HepG2 (cell line): ENCODE results near the gene SIRT7. TPM values are rescaled to one million over a fixed set of nuclear protein-coding genes. Genes with fewer than 3 reads are reported as not detected.

Source experiments
- BHLHE40 ChIP-seq: IDR thresholded peaks from 2 replicates; pipeline ENCODE4 v1.6.1; 2011; ENCODE audit warnings: low read length, improper control_type of control experiment
- GABPB1 ChIP-seq: IDR thresholded peaks from 2 replicates; pipeline ENCODE4 v1.6.1; 2016; ENCODE audit warnings: mild to moderate bottlenecking, missing genetic modification reagents, moderate library complexity, missing compliant biosample characterization
- HMGA1 ChIP-seq: sonication (generic); formaldehyde crosslinking; conservative IDR thresholded peaks from 2 replicates; pipeline ENCODE4 v1.4.0; 2020; ENCODE audit warnings: missing genetic modification reagents
- KDM5A ChIP-seq: fragments of 200-600 bp; sonication (generic); IDR thresholded peaks from 2 replicates; pipeline ENCODE4 v1.7.0; 2018; ENCODE audit warnings: antibody characterized with exemption, mild to moderate bottlenecking, low read length, borderline replicate concordance
- MIER3 ChIP-seq: IDR thresholded peaks from 2 replicates; pipeline ENCODE4 v1.6.1; 2016; ENCODE audit warnings: missing compliant biosample characterization, borderline replicate concordance
- RXRA ChIP-seq: sonication (generic); formaldehyde crosslinking; IDR thresholded peaks from 2 replicates; pipeline ENCODE4 v1.5.1; 2020; ENCODE audit warnings: missing genetic modification reagents
- SNAI1 ChIP-seq: sonication (generic); formaldehyde crosslinking; IDR thresholded peaks from 2 replicates; pipeline ENCODE4 v1.5.0; 2020; ENCODE audit warnings: mild to moderate bottlenecking, missing genetic modification reagents, borderline replicate concordance
- SSRP1 ChIP-seq: IDR thresholded peaks from 2 replicates; pipeline ENCODE4 v1.6.1; 2016; ENCODE audit warnings: control low read depth
- ZFP37 ChIP-seq: sonication (generic); formaldehyde crosslinking; IDR thresholded peaks from 2 replicates; pipeline ENCODE4 v1.4.0; 2020; ENCODE audit warnings: missing genetic modification reagents, borderline replicate concordance
- ZNF235 ChIP-seq: sonication (generic); formaldehyde crosslinking; IDR thresholded peaks from 2 replicates; pipeline ENCODE4 v1.8.1; 2023; ENCODE audit warnings: mild to moderate bottlenecking, missing genetic modification reagents, borderline replicate concordance
- ZNF333 ChIP-seq: sonication (generic); formaldehyde crosslinking; IDR thresholded peaks from 2 replicates; pipeline ENCODE4 v1.4.0; 2020; ENCODE audit warnings: mild to moderate bottlenecking, missing genetic modification reagents, borderline replicate concordance
- ZSCAN31 ChIP-seq: sonication (generic); formaldehyde crosslinking; IDR thresholded peaks from 2 replicates; pipeline ENCODE4 v1.5.0; 2020; ENCODE audit warnings: low read depth, mild to moderate bottlenecking, missing genetic modification reagents
- polyA plus RNA-seq, 8 experiments: library from polyadenylated mRNA; depleted of rRNA in 3 of 8; stranded (reverse) in 7 of 8; unstranded in 1 of 8; fragments of >200 nt; fragmentation: Illumina TruSeq in 4 of 8; extraction: Trizol in 4 of 8; gene quantifications; 2 replicates each; pipeline versions ENCODE4 v1.2.1 to v1.2.3, GENCODE V29; 2011 to 2016; ENCODE audit warnings: low read depth in 4 of 8, missing spikeins in 1 of 8, mixed read lengths in 1 of 8; ENCODE audit not compliant: insufficient read depth in 1 of 8
- total RNA-seq, 5 experiments: library from RNA; depleted of rRNA; stranded (reverse); fragments of >200 nt; fragmentation: Illumina TruSeq; extraction: Trizol; gene quantifications; 2 replicates each; pipeline ENCODE4 v1.2.3, GENCODE V29; 2016; ENCODE audit warnings: low read depth in 1 of 5
- TF ChIP-seq, protein P1 (sequence below): sonication (generic); formaldehyde crosslinking; IDR thresholded peaks from 2 replicates; pipeline ENCODE4 v1.4.0; 2020; ENCODE audit warnings: mild to moderate bottlenecking, missing genetic modification reagents
- TF ChIP-seq, protein P2 (sequence below): sonication (generic); formaldehyde crosslinking; IDR thresholded peaks from 2 replicates; pipeline ENCODE4 v1.8.0; 2022; ENCODE audit warnings: low read depth, missing genetic modification reagents
- TF ChIP-seq, protein P3 (sequence below): sonication (generic); formaldehyde crosslinking; IDR thresholded peaks from 2 replicates; pipeline ENCODE4 v1.5.1; 2020; ENCODE audit warnings: missing genetic modification reagents, mild to moderate bottlenecking, borderline replicate concordance
- TF ChIP-seq, protein P4 (sequence below): sonication (generic); formaldehyde crosslinking; IDR thresholded peaks from 2 replicates; pipeline ENCODE4 v1.4.0; 2020; ENCODE audit warnings: missing genetic modification reagents

Gene SIRT7
- total and polyA plus RNA-seq, 2 of the 13 experiments (the other 11 are each of a cell fraction or from before 2014, with no cell fraction given): 8.3 to 24.8 TPM

DNA sequence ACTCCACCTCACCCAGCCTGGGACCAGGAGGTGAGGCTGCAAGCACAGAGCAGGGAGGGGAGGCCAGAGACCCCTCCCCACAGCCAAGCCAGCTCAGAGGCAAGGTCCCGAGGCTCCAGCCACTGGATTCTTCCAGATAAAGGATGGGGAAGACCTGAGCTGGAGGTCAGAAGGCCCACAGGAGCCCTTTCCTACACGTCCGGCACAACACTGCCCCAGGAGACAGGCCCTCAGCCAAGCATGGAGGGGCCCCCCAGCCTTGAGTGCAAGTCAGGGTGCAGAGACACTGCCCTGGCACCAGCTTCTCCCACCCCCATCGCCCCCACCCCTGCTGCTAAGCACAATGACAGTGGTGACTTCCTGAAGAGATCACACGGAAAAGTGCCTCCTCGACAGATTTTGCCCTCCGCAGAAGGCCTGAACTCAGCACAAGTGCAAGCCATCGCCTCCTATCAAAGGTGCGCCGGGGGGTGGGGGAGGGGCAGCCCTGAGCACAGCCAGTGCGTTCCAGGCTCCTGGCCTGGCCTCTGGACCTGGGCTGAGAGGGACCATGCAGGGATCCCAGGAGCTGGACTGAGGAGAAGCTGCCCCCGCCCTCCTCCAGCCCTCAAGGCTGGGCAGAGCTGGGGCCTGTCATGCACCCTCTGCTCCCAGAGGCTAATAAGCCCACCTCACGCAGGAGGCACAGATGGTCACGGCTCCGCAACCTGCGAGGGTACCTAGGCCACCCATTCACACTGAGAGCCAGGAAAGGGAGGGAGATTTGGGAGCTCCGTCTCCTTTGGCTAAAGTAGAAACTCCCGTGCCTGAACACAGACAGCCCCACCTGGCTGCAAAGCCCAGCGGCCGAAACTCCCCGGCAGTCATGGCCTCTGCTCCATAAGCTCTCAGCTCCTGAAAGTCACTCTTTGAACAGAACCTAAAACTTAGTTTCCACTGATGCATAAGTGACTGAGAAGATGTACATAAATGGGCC is 6.9 kb upstream of the SIRT7 start (continued):
- no peak for TF ChIP-seq MIER3 (CRISPR knock-in tag)
- TF ChIP-seq, protein P1, sequence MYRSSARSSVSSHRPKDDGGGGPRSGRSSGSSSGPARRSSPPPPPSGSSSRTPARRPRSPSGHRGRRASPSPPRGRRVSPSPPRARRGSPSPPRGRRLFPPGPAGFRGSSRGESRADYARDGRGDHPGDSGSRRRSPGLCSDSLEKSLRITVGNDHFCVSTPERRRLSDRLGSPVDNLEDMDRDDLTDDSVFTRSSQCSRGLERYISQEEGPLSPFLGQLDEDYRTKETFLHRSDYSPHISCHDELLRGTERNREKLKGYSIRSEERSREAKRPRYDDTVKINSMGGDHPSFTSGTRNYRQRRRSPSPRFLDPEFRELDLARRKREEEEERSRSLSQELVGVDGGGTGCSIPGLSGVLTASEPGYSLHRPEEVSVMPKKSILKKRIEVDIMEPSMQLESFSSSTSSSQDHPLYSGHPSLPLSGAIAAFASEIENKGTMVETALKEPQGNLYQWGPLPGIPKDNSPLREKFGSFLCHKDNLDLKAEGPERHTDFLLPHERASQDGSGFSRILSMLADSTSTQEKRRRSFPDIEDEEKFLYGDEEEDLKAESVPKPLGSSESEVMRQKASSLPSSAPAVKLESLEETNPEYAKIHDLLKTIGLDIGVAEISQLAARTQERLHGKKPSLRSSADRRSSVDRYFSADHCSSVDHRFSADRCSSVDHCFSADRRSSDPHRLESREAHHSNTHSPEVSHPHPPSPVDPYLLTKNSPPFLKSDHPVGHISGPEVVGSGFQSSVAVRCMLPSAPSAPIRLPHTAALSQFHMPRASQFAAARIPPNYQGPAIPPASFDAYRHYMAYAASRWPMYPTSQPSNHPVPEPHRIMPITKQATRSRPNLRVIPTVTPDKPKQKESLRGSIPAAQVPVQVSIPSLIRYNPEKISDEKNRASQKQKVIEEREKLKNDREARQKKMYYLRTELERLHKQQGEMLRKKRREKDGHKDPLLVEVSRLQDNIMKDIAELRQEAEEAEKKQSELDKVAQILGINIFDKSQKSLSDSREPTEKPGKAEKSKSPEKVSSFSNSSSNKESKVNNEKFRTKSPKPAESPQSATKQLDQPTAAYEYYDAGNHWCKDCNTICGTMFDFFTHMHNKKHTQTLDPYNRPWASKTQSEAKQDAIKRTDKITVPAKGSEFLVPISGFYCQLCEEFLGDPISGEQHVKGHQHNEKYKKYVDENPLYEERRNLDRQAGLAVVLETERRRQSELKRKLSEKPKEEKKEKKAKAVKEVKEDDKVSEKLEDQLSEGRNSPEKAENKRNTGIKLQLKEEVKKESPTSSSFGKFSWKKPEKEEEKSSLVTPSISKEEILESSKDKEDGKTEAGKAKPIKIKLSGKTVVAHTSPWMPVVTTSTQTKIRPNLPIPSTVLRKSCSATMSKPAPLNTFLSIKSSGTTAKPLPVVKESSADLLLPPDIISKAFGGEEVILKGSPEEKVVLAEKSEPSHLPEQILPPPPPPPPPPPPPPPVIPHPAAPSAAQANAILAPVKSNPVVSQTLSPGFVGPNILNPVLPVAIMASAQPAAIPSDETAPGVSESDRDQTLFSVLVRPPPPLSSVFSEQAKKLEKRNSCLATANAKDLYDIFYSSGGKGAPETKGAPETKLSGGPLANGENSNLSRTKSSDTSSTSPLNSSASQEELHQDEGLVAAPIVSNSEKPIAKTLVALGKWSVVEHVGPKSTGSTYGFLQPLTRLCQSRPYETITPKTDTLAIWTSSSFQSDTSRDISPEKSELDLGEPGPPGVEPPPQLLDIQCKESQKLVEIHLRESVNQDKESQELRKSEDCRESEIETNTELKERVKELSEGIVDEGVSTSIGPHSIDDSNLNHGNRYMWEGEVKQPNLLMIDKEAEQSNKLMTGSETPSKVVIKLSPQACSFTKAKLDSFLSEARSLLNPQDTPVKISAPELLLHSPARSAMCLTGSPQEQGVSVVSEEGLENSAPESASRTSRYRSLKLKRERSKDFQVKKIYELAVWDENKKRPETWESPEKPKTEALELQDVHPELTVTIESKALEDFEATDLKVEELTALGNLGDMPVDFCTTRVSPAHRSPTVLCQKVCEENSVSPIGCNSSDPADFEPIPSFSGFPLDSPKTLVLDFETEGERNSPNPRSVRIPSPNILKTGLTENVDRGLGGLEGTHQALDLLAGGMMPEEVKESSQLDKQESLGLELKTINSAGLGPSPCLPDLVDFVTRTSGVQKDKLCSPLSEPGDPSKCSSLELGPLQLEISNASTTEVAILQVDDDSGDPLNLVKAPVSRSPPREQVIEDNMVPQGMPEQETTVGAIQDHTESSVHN (CRISPR knock-in tag): no peak
- TF ChIP-seq HMGA1 (CRISPR knock-in tag): no peak
- peak; percentile 46; the same call in 1 of the 2 replicates for TF ChIP-seq GABPB1 (CRISPR knock-in tag)
- TF ChIP-seq ZNF235: no peak
- TF ChIP-seq KDM5A: no peak; the same call in 1 of the 2 replicates
- TF ChIP-seq SNAI1: no peak
- TF ChIP-seq BHLHE40: no peak
- no peak for TF ChIP-seq ZNF333
- TF ChIP-seq ZFP37 (CRISPR knock-in tag): no peak
- TF ChIP-seq, protein P2, sequence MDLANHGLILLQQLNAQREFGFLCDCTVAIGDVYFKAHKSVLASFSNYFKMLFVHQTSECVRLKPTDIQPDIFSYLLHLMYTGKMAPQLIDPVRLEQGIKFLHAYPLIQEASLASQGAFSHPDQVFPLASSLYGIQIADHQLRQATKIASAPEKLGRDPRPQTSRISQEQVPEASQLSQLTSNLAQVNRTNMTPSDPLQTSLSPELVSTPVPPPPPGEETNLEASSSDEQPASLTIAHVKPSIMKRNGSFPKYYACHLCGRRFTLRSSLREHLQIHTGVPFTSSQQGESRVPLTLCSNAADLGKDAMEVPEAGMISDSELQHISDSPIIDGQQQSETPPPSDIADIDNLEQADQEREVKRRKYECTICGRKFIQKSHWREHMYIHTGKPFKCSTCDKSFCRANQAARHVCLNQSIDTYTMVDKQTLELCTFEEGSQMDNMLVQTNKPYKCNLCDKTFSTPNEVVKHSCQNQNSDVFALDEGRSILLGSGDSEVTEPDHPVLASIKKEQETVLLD: no peak
- no peak for TF ChIP-seq SSRP1 (CRISPR knock-in tag)
- TF ChIP-seq, protein P3, sequence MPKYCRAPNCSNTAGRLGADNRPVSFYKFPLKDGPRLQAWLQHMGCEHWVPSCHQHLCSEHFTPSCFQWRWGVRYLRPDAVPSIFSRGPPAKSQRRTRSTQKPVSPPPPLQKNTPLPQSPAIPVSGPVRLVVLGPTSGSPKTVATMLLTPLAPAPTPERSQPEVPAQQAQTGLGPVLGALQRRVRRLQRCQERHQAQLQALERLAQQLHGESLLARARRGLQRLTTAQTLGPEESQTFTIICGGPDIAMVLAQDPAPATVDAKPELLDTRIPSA (CRISPR knock-in tag): no peak
- TF ChIP-seq, protein P4, sequence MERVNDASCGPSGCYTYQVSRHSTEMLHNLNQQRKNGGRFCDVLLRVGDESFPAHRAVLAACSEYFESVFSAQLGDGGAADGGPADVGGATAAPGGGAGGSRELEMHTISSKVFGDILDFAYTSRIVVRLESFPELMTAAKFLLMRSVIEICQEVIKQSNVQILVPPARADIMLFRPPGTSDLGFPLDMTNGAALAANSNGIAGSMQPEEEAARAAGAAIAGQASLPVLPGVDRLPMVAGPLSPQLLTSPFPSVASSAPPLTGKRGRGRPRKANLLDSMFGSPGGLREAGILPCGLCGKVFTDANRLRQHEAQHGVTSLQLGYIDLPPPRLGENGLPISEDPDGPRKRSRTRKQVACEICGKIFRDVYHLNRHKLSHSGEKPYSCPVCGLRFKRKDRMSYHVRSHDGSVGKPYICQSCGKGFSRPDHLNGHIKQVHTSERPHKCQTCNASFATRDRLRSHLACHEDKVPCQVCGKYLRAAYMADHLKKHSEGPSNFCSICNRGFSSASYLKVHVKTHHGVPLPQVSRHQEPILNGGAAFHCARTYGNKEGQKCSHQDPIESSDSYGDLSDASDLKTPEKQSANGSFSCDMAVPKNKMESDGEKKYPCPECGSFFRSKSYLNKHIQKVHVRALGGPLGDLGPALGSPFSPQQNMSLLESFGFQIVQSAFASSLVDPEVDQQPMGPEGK (CRISPR knock-in tag): peak; percentile 63; the same call in 1 of the 2 replicates
- TF ChIP-seq RXRA (CRISPR knock-in tag): peak; percentile 67
- no peak for TF ChIP-seq ZSCAN31 (CRISPR knock-in tag)
